Liver (tissue), 9 donors: ENCODE data around the gene SEC22C. TPM values are rescaled to one million over a fixed set of nuclear protein-coding genes. Genes with fewer than 3 reads are reported as not detected.

ENCODE experiments used
- DNase-seq: peaks from one replicate; pipeline ENCODE4 v3.0.0-alpha.2; 2017; ENCODE audit warnings: low spot score
- H3K27ac ChIP-seq, 2 donors: one replicate each; pipeline ENCODE4 v1.7.0; 2013; ENCODE audit warnings: inconsistent platforms in 2 of 2, low read length in 2 of 2, control low read depth in 1 of 2, low read depth in 1 of 2, mild to moderate bottlenecking in 1 of 2
- H3K27me3 ChIP-seq, 4 donors: one replicate each; pipeline versions ENCODE4 v1.6.1 to v1.7.0; 2013; ENCODE audit warnings: low read length in 3 of 4, inconsistent platforms in 1 of 4, mild to moderate bottlenecking in 1 of 4, moderate library complexity in 1 of 4; ENCODE audit not compliant: control insufficient read depth in 4 of 4, insufficient read depth in 4 of 4
- H3K36me3 ChIP-seq, 4 donors: one replicate each; pipeline versions ENCODE4 v1.6.1 to v1.7.0; 2013; ENCODE audit warnings: low read length in 3 of 4, mild to moderate bottlenecking in 3 of 4, low read depth in 1 of 4, moderate library complexity in 1 of 4; ENCODE audit not compliant: control insufficient read depth in 4 of 4, insufficient read depth in 3 of 4
- H3K4me1 ChIP-seq, 4 donors: one replicate each; pipeline versions ENCODE4 v1.6.1 to v1.7.0; 2013; ENCODE audit warnings: low read length in 3 of 4, mild to moderate bottlenecking in 3 of 4, moderate library complexity in 1 of 4; ENCODE audit not compliant: control insufficient read depth in 4 of 4, insufficient read depth in 4 of 4
- H3K4me3 ChIP-seq, 3 donors: one replicate each; pipeline versions ENCODE4 v1.6.1 to v1.7.0; 2013; ENCODE audit warnings: low read length in 3 of 3, control low read depth in 1 of 3, low read depth in 1 of 3, mild to moderate bottlenecking in 1 of 3
- H3K9ac ChIP-seq, 2 donors: one replicate each; pipeline ENCODE4 v1.7.0; 2013; ENCODE audit warnings: low read length in 2 of 2, mild to moderate bottlenecking in 2 of 2, moderate library complexity in 2 of 2, control low read depth in 1 of 2, low read depth in 1 of 2
- H3K9me3 ChIP-seq, 4 donors: one replicate each; pipeline versions ENCODE4 v1.6.1 to v1.7.0; 2013; ENCODE audit warnings: low read length in 3 of 4; ENCODE audit not compliant: control insufficient read depth in 4 of 4
- ATF3 ChIP-seq: IDR thresholded peaks from 2 replicates; pipeline ENCODE4 v1.6.1; 2016; ENCODE audit warnings: antibody characterized with exemption
- CTCF ChIP-seq: fragments of 150-350 bp; IDR thresholded peaks from 2 replicates; pipeline ENCODE4 v1.5.1; 2017; ENCODE audit warnings: improper control_type of control experiment, low read depth, low read length; ENCODE audit not compliant: missing input control
- EGR1 ChIP-seq, 2 donors: IDR thresholded peaks; 2 replicates each; pipeline ENCODE4 v1.6.1; 2016 to 2018; ENCODE audit warnings: antibody characterized with exemption in 2 of 2, low read depth in 2 of 2
- FOXA1 ChIP-seq: IDR thresholded peaks from 2 replicates; pipeline ENCODE4 v1.6.1; 2016; ENCODE audit warnings: antibody characterized with exemption
- FOXA2 ChIP-seq: IDR thresholded peaks from 2 replicates; pipeline ENCODE4 v1.6.1; 2016; ENCODE audit warnings: antibody characterized with exemption
- GABPA ChIP-seq, 2 donors: IDR thresholded peaks in 1 of 2; conservative IDR thresholded peaks in 1 of 2; 2 replicates each; pipeline ENCODE4 v1.6.1; 2016; ENCODE audit warnings: antibody characterized with exemption in 2 of 2, mild to moderate bottlenecking in 1 of 2, moderate library complexity in 1 of 2
- HNF4G ChIP-seq: IDR thresholded peaks from 2 replicates; pipeline ENCODE4 v1.6.1; 2016; ENCODE audit warnings: antibody characterized with exemption
- JUND ChIP-seq, 2 donors: IDR thresholded peaks; 2 replicates each; pipeline ENCODE4 v1.6.1; 2016; ENCODE audit warnings: antibody characterized with exemption in 2 of 2
- MAX ChIP-seq: IDR thresholded peaks from 2 replicates; pipeline ENCODE4 v1.6.1; 2016; ENCODE audit warnings: antibody characterized with exemption
- NR2F2 ChIP-seq: IDR thresholded peaks from 2 replicates; pipeline ENCODE4 v1.6.1; 2016; ENCODE audit warnings: antibody characterized with exemption
- REST ChIP-seq: IDR thresholded peaks from 2 replicates; pipeline ENCODE4 v1.6.1; 2016; ENCODE audit warnings: antibody characterized with exemption, mild to moderate bottlenecking
- RXRA ChIP-seq, 2 donors: IDR thresholded peaks; 2 replicates each; pipeline ENCODE4 v1.6.1; 2017 to 2018; ENCODE audit warnings: antibody characterized with exemption in 2 of 2, mild to moderate bottlenecking in 1 of 2
- YY1 ChIP-seq: IDR thresholded peaks from 2 replicates; pipeline ENCODE4 v1.6.1; 2016; ENCODE audit warnings: antibody characterized with exemption, mild to moderate bottlenecking
- WGBS: extraction: QIAGEN DNeasy Blood & Tissue Kit; methylation state at CpG from one replicate; pipeline ENCODE4 v1.1.7; 2013; 5-methylcytosine and 5-hydroxymethylcytosine counted together
- polyA plus RNA-seq, 2 donors: library from polyadenylated mRNA; stranded (reverse) in 1 of 2; unstranded in 1 of 2; fragments of 200-250 nt in 1 of 2; fragments of >200 nt in 1 of 2; fragmentation: Nextera tagmentation in 1 of 2; extraction: Ambion mirVana in 1 of 2; gene quantifications; one replicate each; pipeline versions ENCODE4 v1.2.1 to v1.2.3, GENCODE V29; 2013 to 2015
- total RNA-seq, 2 donors: library from RNA; depleted of rRNA; stranded (reverse); fragments of >200 nt; gene quantifications; one replicate each; pipeline ENCODE4 v1.2.3, GENCODE V29; 2014
- donor health status: healthy.
- donor health status: healthy.
- donor health status: healthy.
- donor health status: healthy.
- donor health status: healthy.

SEC22C gene
- total and polyA plus RNA-seq, 4 donors: 14.5 to 48.5 (median 17.8) TPM

- H3K27me3 ChIP-seq: no peaks in the 10 kb centered on the region
- no peaks in the 10 kb centered on the region for H3K4me1 ChIP-seq
- H3K4me3 ChIP-seq: no peak overlapping the region
- TF ChIP-seq YY1: no peak
- TF ChIP-seq NR2F2: no peak
- TF ChIP-seq REST: no peak
- no peak for TF ChIP-seq GABPA (IDR thresholded peaks at IDR 0.05 in 1 of 2, conservative IDR thresholded peaks at IDR 0.05 in 1 of 2)
- no peak for TF ChIP-seq RXRA (IDR thresholded peaks at IDR 0.05)
- no peak for TF ChIP-seq JUND (IDR thresholded peaks at IDR 0.05)
- no peak for TF ChIP-seq EGR1 (IDR thresholded peaks at IDR 0.05; ENCODE audit: low read depth in 2 of 2)
- TF ChIP-seq ATF3: no peak
- TF ChIP-seq CTCF: no peak
- no peak for TF ChIP-seq HNF4G
- no peak for TF ChIP-seq FOXA2
- TF ChIP-seq FOXA1: no peak
- H3K9ac ChIP-seq: no peak overlapping the region
- WGBS: 77% methylated on average over 3 of the region's 3 CpGs
- no peaks in the 10 kb centered on the region for H3K36me3 ChIP-seq
- no peak for DNase-seq
- H3K27ac ChIP-seq: no peak overlapping the region
- H3K9me3 ChIP-seq: no peaks in the 10 kb centered on the region
These were observed 72.7 kb downstream of the SEC22C start for GRCh38 chr3:42509111-42509510.

- H3K9ac ChIP-seq: no peak overlapping the region
- no peak for TF ChIP-seq NR2F2
- TF ChIP-seq FOXA1: no peak
- TF ChIP-seq ATF3: no peak
- no peak for TF ChIP-seq JUND (IDR thresholded peaks at IDR 0.05)
- no peak for TF ChIP-seq FOXA2
- no peak for TF ChIP-seq CTCF
- no peak for TF ChIP-seq GABPA (IDR thresholded peaks at IDR 0.05 in 1 of 2, conservative IDR thresholded peaks at IDR 0.05 in 1 of 2)
- TF ChIP-seq MAX: no peak
- TF ChIP-seq HNF4G: no peak
- DNase-seq: no peak
- no peak overlapping the region for H3K4me3 ChIP-seq
- no peak overlapping the region for H3K27ac ChIP-seq
- H3K9me3 ChIP-seq: no peaks in the 10 kb centered on the region
- WGBS: 64% methylated on average over 4 of the region's 4 CpGs
- no peaks in the 10 kb centered on the region for H3K4me1 ChIP-seq
- H3K36me3 ChIP-seq: no peaks in the 10 kb centered on the region
- H3K27me3 ChIP-seq: no peaks in the 10 kb centered on the region
These were observed 73.2 kb downstream of the SEC22C start for GRCh38 chr3:42508562-42508961.
